ENCODE results near the gene P2RY6. TPM values are rescaled to one million over a fixed set of nuclear protein-coding genes. Genes with fewer than 3 reads are reported as not detected.
A peak's percentile ranks its signal among the peaks of the same experiment; 100 is the strongest.

P2RY6 gene
- total and polyA plus RNA-seq, 11 donors, result 0.56 to 17.7 (median 2.0) TPM

GRCh38 chr11:73225851-73226250, 46.3 kb upstream of the P2RY6 start:
- ATAC-seq, result no peak
- TF ChIP-seq POLR2A (IDR thresholded peaks at IDR 0.05) (no peak), CTCF (IDR thresholded peaks at IDR 0.05) (no peak)
- intact Hi-C loops (cut with DNase I), result no loop called here
- Histone ChIP-seq H3K27ac (no peak overlapping the region), H3K36me3 (peaks cover 0 to 5% (median 0%) of the 10 kb centered on the region in 9 donors), H3K27me3 (no peaks in the 10 kb centered on the region), H3K4me1 (peaks cover 0 to 46% (median 11%) of the 10 kb centered on the region in 12 donors), H3K4me3 (no peak overlapping the region), H3K9me3 (no peaks in the 10 kb centered on the region)
- no peak for DNase-seq
- 91 to 96% (median 94%) methylated on average over 7 of the region's 7 CpGs for WGBS, 4 donors

- Histone ChIP-seq H3K27ac (no peak overlapping the region), H3K9me3 (no peaks in the 10 kb centered on the region), H3K4me1 (peaks cover 0 to 46% (median 11%) of the 10 kb centered on the region in 12 donors), H3K36me3 (peaks cover 0 to 5% (median 0%) of the 10 kb centered on the region in 9 donors), H3K27me3 (no peaks in the 10 kb centered on the region), H3K4me3 (no peak overlapping the region)
- WGBS, 4 donors, result 76 to 88% (median 80%) methylated on average over 8 of the region's 8 CpGs
- DNase-seq, result peak in 1 of 5 donors; percentile 3
- TF ChIP-seq CTCF (IDR thresholded peaks at IDR 0.05), result no peak
- TF ChIP-seq POLR2A (IDR thresholded peaks at IDR 0.05), result no peak
- no peak for ATAC-seq
- intact Hi-C loops (cut with DNase I), result no loop called here
Observed at GRCh38 chr11:73226297-73227006, 45.7 kb upstream of the P2RY6 start.

GRCh38 chr11:73227571-73228211, 44.4 kb upstream of the P2RY6 start:
- 74 to 84% (median 75%) methylated on average over 6 to 12 of the region's 12 CpGs for WGBS, 4 donors
- ATAC-seq, result no peak
- H3K36me3 ChIP-seq, result peaks cover 0 to 5% (median 0%) of the 10 kb centered on the region in 9 donors
- H3K4me3 ChIP-seq, result no peak overlapping the region
- DNase-seq, result peak in 1 of 5 donors; percentile 3
- intact Hi-C loops (cut with DNase I), result no loop called here
- no peak overlapping the region for H3K27ac ChIP-seq
- no peaks in the 10 kb centered on the region for H3K27me3 ChIP-seq
- H3K4me1 ChIP-seq, result peaks cover 0 to 46% (median 11%) of the 10 kb centered on the region in 12 donors
- H3K9me3 ChIP-seq, result no peaks in the 10 kb centered on the region
- TF ChIP-seq CTCF (IDR thresholded peaks at IDR 0.05) (no peak), POLR2A (IDR thresholded peaks at IDR 0.05) (no peak)
